Suppressor macrophage treated with lipopolysaccharide for 4 hours (primary cell): ENCODE results near the gene FSD2.
"Not testable (repeated sequence)": the region's sequence is repeated elsewhere in the genome, so short reads cannot be mapped to it uniquely, and the experiment has no call there.

Experiments used
- DNase-seq: peaks from one replicate; pipeline ENCODE4 v3.0.0-alpha.2; 2020

The FSD2 gene

DNA sequence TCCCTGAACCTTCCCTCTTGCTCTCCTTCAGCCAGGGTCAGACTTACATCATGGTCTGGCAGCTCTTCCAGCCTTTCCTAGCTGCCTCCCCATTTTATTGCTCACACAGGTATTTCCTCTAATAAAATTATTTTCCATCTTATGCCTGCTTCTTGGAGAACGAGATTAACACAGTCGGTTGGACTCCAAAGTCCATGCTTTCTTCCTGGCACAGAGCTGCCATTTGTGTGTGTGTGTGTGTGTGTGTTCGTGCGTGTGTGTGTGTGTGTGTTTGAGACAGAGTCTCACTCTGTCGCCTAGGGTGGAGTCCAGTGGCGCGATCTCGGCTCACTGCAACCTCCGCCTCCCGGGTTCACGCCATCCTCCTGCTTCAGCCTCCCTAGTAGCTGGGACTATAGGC, 15.5 kb downstream of the FSD2 start:
- no peak for DNase-seq

DNA sequence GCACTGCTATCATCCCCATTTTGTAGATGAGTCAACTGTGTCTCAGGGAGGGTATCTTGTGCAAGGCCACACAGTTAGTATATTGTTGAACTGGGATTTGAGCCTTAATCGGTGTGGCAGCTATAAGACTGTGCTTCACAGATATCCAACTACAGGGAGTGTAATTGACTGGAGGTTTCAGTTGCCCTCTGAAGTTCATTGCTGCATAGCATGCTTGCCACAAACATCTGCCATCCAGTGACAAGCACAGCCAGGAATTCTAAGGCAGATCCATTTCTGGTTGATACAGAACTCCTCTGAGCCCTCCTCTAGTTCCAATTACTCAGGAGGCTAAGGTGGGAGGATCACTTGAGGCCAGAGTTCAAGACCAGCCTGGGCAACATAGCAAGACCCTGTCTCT, 16.4 kb downstream of the FSD2 start:
- no peak for DNase-seq

DNA sequence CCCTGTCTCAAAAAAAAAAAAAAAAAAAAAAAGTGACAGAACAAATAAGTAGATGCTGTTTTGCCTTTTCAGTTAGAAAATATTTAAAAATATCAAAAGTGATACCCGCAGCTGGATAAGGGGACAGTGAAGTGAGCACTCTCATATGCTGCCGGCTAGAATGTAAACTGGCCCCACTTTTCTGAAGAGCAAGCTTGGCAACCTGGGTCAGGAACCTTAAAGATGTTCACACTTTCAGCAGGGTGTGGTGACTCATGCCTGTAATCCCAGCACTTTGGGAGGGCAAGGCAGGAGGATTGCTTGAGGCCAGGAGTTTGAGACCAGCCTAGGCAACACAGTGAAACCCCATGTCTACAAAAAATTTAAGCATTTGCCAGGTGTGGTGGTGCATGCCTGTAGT, 17.4 kb downstream of the FSD2 start:
- DNase-seq, result no peak

DNA sequence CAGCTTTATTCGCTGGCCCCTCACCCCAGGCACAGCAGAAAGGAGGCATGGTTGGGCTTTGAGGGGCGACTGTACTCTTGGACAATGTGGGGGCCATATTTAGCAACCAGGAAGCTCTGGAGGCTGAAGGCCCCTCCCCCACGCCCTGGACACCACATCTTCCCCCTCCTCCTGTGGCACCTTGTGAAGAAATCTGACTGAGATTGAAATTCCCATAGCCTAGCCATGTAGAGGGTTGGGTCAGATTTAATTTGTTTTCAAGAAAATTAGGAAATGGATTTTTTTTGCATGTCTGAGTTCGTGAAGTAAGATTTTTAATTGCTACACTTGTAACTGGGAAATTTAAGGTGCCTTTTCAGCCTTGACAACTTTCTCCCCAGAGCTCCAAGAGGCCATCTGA, 24.5 kb downstream of the FSD2 start:
- DNase-seq, result no peak

DNA sequence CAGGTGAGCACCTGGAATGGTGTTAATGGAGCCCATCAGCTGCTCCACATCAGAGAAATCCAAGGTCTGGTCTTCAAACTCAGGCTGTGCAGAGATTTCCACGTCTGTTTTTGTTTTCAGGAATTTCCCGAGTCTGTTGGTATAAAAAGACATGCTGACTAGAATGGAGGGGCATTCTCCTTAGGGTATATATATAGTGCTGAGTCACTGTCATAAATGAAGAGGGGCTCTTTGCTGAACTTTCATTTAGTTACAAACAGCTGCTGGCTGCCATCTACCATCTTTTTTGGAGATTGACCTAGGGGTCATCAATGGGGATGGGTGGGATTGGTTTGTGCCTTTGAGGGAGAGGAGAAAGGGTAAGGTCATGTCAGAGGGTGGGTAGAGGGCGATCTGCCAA, 27.1 kb downstream of the FSD2 start:
- no peak for DNase-seq

DNA sequence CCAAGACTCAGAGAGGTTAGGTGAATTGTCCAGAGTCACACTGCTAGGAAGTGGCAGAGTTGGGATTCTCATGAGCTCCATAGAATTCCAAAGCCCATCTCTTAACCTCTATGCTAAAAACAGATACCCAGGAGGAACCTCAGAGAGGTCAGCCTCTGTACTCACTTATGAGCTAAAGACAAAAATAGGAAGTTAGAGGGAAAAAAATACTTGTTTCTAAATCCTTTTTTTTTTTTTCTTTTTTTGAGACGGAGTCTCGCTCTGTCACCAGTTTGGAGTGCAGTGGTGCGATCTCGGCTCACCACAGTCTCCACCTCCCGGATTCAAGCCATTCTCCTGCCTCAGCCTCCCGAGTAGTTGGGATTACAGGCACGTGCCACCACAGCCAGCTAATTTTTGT, 31.4 kb downstream of the FSD2 start:
- peak; percentile 20 for DNase-seq

DNA sequence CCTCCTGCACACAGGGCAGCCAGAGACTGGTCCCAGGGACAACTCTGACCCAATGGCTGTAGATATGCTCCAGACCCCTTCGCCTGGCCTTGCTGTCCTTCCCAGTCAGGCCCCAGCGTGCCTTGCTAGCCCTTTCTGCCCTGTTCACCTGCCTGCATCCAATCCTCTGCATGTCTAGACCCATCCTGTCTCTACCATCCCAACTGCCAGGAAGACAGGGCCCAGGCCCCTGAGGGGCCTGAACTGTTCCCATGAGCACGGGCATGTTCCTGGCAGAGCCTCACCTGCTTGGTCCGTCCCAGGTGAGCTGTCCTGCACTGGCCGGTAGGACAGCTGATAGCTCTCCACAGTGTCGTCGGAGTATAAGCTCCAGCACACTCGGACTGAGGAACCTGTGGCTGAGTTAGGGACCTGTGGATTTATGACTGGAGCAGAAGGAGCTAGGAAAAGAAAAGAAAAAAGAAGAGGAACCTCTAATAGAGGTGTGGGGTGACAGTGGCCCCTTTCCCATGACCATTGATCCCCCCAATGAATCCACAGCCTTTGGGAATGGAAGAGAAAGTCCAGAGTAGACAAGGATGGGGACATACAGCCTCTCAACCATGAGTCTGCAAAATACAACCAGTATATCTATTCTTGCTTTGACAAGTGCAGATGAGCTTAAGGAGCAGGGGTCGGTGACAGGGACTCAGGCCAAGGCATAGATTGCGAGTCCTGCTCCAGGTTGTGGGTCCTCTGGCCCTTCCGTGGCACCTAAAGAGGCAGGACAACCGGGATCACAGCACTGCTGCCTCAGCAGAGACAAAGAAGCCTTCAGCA, 33.9 kb downstream of the FSD2 start:
- no peak for DNase-seq

DNA sequence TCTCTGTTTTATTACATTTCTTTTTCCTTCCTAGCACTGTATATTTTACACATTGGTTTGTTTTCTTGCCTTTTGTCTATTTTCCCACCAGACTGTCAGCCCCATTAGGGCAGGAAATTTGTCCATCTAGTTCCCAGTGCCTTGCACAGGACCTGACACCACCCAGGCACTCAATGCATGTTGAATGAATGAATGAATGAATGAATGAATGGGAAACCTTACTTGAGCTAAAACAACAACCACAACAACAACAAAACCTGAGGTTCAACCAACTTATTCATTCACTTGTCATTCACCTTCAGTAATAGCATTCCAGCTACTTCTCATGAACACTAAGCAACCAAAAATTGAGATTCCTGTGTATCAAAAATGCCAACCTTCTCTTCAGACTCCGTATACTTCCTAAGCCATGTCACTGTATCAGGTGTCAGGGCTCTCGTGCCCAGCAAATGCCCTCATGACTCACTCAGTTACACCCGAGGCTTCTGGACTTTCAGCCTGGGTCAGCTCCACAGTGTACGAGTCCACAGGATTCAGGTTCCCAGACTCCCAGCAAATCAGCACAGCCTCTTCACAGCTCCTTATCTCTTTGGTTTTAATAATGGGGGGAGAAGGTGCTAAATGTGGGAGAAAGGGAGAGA, 37.3 kb downstream of the FSD2 start:
- DNase-seq, result no peak

DNA sequence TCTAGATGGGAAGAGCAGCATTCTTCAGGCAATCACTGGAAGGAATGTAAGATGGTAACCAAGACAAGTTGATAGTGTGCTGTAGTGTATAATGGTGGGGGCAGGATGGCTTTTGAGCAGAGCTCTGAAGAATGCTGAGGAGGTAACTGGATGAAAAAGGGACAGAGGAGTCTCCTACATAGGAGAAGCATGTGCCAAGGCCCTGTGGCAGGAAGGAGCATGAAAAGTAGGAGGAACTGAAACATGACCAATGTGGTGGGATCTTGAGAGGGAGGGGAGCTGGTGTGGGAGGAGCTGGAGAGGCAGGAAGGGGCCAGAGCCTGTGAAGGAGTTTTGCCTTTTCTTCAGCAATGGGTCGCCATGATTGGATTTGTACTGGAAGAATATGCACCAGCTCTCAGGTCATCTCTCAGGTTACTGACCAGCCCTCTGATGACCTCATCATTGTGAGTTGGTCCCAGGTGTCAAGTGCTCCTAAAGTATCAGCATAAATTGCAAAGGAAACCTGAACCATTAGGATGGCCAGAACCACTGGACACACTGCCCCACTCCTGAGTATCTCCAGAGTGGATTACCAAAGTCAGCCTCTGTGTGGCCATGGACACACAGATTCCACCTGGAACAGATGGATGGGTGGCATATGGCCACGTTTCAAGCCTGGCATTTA, 38.6 kb downstream of the FSD2 start:
- no peak for DNase-seq

DNA sequence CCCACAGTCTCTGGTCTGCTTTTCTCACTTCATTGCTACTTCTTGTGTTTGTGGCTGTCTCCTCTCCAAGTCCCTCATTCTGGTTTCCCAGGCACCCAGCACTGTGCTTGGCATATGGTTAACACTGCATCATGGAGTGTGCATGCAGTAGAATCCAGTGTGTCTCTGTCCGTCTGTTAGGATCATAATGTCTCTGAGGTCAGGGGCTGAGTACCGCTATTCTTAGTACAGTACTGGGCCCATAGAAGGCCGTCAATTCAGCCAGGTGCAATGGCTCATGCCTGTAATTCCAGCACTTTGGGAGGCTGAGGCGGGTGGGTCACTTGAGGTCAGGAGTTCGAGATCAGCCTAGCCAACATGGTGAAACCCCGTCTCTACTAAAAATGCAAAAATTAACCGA, 39.7 kb downstream of the FSD2 start:
- not testable (repeated sequence) for DNase-seq

DNA sequence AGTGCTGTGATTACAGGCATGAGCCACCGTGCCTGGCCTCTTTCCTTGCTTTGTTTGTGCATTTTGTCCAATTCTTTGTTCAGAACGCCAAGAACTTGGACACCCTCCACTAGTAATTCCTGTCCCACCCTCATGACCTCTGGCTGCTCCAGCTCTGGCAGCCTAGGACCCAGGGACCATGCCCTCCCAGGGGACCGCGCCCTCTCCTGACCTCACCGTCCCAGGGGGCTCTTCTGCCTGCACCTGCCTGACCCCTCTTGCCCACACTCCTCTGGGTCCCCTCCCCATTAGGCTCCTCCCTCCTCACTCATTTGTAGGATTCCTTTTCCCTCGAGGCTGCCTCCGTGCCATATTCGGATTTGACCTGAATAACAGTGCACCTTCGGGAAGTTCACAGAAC, 41.1 kb downstream of the FSD2 start:
- DNase-seq, result no peak

DNA sequence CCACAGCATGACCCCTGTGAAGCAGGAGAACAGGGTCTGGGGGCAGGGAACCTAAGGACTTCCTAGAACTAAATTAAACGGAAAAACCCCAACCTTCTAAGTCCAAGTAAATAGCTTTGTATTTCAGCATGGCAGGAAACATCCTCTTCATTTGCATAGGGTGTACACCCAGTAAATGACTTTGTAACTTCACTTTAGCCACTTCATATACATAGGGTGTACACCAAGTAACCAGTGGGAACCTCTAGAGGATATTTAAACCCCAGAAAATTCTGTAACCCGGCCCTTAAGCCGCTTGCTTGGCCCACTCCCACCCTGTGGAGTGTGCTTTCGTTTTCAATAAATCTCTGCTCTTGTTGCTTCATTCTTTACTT, 41.8 kb downstream of the FSD2 start:
- DNase-seq, result no peak

DNA sequence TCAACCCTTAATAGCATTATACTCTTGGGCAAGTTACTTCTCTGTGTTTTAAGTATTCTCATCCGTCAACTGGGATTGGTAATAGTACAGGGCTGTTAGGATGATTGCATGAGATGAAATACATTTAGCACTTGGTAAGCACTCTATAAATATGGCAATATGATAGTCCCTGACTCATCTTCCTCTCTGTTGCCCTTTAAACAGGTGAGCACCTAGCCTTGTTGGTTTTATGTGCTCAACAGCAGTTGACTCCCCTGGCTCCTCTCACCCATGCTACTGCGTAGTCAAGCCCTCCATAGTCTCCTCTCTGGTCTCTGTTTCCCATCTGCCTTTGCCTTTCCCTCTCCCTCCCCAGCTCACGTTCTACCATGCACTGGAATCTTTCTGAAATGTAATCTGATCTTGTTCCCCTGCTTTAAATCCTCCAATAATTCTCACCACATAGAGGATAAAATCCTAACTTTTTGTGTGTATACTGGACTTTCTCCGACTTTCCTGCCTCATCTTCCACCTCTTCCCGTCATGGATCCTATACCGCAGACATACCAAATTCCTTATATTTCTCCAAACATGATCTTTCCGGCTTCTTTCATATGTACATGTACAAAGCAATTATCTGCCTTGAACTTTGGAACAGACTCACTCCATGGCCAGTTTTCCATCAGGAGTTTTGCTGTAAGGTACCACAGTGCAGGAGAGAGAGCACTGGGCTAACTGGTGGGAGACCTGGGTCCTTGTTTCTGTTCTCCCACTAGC, 42.3 kb downstream of the FSD2 start:
- no peak for DNase-seq

DNA sequence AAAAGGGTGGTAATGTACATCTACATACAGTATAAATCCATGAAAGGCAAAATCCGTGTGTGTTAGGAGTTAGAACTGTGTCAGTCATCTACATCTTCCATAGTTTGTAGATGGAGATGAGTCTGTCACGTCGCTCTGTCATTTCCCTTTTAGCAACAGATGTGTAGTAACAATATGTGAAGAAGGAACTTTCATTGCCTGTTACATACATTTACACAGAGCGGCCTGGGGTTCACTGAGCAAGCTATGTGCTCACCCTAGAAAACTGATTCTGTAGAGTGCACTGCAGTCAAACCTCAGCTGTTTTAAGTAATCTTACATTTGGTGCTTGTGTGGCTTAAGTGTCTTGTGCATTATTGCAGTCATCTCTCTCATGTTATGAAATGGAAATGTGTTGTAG, 54.6 kb downstream of the FSD2 start:
- DNase-seq, result peak; percentile 64

DNA sequence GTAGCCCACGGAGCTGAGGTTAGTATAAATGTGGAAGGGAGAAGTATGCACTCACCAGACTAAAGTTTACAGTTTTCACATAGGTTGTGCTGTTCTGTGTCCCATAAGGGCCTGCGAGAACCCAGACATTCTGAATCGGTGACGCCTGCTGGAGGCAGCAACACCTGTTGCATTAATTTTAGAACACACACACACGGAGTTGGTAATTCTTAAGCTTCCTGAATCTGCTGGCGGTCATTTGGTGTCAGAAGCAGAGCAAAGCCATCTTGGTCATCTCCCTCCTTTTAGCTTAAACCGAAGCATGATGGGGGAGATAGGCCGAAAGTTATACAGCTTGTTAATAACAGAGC, 55.1 kb downstream of the FSD2 start:
- DNase-seq, result peak; percentile 2

DNA sequence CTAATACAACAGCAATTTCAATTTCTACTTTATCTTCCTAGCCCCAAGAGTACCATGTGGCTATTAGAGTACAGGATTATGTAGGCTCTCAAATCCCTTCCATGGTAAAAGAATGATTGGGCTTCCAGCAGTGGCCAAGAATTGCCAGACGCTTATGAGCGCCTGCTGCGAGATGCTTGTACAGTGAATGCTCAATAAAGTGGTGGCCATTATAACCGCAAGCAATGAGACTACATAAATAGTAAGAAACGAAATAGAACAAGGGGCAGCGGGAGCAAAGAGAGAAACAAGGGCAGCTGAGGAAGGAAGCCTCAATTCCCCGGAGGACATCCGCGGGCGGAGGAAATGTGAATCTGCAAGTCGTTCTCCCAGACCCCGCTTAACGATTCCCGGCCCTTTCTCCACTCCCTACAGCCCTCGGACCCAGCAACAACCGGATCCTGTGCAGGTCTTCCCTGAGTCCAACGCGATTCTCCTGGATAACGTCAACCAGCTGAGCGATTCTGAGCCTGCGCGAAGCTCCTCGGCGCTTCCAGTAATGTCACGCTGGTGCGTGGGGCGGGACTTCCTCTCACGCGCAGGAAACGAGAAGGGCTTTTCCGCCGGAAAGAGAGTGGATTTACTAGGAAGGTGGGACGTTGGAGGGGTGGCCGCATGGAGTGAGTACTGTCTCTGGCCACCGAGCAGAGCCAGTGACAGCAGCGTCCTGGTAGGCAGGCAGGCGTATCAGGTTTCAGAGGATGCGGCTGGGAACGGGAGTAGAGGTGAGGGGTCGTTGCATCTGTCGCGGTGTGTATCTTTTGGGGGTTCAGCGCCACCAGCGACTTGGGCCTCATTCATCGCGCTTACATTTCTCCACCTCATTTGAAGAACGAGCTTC, 55.7 kb downstream of the FSD2 start:
- DNase-seq, result peak; percentile 96

DNA sequence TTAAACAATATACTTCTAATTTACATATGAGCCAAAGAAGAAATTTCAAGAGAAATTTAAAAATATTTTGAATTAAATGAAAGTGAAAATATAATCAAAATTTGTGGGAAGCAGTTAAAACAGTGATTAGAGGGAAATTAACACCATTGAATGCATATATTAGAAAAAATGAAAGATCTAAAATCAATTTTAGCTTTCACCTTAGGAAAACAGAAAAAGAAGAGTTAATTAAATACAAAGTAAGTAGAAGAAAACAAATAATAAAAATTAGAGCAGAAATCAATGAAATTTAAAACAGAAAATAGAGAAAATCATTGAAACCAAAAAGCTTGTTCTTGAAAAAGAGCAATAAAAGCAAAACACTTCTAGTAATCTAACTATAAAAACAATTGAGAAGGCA, 57.6 kb downstream of the FSD2 start:
- DNase-seq, result no peak

DNA sequence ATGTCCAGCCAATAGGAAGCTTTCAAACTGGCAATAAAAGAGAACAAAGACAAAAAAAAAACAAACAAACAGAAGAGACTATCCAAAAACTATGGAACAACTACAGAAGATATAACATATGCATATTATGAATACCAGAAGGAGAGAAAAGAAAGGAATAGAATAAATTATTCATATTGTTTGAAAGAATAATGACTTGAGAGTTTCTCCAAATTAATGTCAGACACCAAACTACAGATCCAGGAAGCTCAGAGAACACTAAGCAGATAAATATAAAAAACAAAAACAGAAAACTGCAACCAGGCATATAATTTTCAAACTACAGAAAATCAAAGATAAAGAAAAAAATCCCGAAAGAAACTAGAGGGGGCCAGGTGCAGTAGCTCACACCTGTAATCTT, 62.1 kb downstream of the FSD2 start:
- no peak for DNase-seq

DNA sequence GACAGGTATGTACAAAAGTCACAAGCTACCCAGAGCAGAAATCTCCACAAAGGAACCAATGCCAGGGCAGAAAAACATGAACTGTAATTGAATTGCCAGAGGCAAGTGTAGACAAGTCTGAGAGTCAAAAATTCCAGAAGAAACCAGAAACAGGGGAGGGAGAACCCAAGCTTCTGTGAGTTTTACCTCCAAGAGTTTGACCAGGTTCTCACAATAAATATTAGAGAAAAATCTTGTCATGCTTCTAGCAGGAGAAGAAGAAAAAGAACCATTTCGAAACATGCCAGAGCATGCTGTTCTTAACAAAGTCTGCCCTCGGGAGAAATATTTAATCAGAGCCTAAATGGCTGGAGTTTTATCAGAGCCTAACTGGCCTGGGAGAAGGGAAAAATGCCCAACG, 63.7 kb downstream of the FSD2 start:
- no peak for DNase-seq

DNA sequence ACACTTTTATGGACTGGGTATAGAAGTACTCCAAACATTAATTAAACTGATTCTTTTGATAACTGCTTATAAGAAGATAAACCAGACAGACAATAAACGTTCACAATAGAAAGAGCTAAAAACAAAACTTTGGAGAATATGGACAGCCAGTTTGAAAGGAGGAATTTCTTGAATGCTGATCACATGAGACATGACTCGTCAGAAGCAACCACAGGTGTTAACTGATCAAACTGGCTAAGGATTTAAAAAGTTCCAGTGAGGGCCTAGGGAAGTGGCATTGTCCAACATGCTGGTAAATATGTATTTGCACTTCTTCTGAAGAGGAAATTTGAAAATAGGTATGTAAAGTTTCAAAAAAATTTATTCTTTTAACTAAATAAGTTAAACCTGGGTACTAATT, 66.8 kb downstream of the FSD2 start:
- DNase-seq, result no peak

DNA sequence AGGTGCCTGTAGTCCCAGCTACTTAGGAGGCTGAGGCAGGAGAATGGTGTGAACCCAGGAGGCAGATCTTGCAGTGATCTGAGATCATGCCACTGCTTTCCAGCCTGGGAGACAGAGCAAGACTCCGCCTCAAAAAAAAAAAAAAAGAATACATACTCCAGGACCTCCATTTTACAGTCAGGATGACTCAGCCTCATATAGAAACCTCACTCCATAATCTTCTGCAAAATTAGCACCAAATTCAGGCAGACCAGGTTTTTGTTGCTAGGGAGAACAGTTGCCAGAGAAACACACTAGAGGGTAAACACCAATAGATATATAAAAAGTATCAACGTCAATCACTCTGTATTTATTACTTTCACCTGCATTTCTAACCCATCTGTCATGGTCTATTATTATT, 67.9 kb downstream of the FSD2 start:
- DNase-seq, result no peak

DNA sequence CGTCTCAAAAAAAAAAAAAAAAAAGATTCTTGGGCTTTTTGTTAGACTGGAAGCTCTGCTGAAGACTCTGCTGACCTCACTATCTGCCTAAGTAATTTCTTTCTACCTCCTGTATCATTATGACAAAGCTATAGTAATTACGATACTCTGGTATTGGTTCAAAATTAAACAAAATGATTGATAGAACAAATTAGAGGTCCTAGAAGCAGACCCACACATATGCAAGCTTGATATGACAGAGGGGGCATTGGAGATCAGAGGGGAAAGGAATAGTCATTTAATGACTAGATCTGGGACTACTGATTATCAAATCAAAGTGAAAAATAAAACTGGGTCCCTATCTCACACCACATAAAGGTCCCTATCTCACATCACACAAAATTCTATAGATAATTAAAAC, 74.3 kb downstream of the FSD2 start:
- no peak for DNase-seq
